HEK293T (cell line): ENCODE results near the gene TEX30.

ENCODE experiments used
- FOXA1 ChIP-seq: fragments of 450-650 bp; IDR thresholded peaks from 2 replicates; pipeline ENCODE4 v1.6.1; 2016; ENCODE audit warnings: mild to moderate bottlenecking
- SP1 ChIP-seq: fragments of 450-650 bp; IDR thresholded peaks from 2 replicates; pipeline ENCODE4 v1.6.1; 2017

- no peak for TF ChIP-seq SP1
- TF ChIP-seq FOXA1 = no peak
Measured at GRCh38 chr13:102726430-102726829, 47.2 kb downstream of the TEX30 start.
